IgD-negative memory B cell (primary cell): ENCODE data around the gene CACNA1G. TPM values are rescaled to one million over a fixed set of nuclear protein-coding genes. Genes with fewer than 3 reads are reported as not detected.
A peak's percentile ranks its signal among the peaks of the same experiment; 100 is the strongest.

ENCODE experiments used
- H3K27ac Mint-ChIP-seq, 3 donors: one replicate each; pipeline ENCODE4 v1.8.0; 2020 to 2022; ENCODE audit warnings: mild to moderate bottlenecking in 3 of 3, mixed read lengths in 3 of 3, moderate library complexity in 1 of 3
- H3K27me3 Mint-ChIP-seq: one replicate; pipeline ENCODE4 v1.8.0; 2021; ENCODE audit warnings: mixed read lengths
- H3K36me3 Mint-ChIP-seq: one replicate; pipeline ENCODE4 v1.8.0; 2020; ENCODE audit warnings: mild to moderate bottlenecking, mixed read lengths
- H3K4me1 Mint-ChIP-seq, 3 donors: one replicate each; pipeline ENCODE4 v1.8.0; 2020 to 2022; ENCODE audit warnings: mixed read lengths in 3 of 3, mild to moderate bottlenecking in 1 of 3
- H3K4me3 Mint-ChIP-seq, 4 donors: one replicate each; pipeline ENCODE4 v1.8.0; 2020 to 2022; ENCODE audit warnings: mild to moderate bottlenecking in 4 of 4, mixed read lengths in 4 of 4, moderate library complexity in 3 of 4
- H3K9me3 Mint-ChIP-seq, 3 donors: one replicate each; pipeline ENCODE4 v1.8.0; 2020 to 2021; ENCODE audit warnings: mixed read lengths in 3 of 3, mild to moderate bottlenecking in 1 of 3
- polyA plus RNA-seq: library from polyadenylated mRNA; unstranded; fragments of 300-500 nt; fragmentation: Illumina TruSeq; gene quantifications from one replicate; pipeline ENCODE4 v1.2.3, GENCODE V29; 2021

CACNA1G gene
- polyA plus RNA-seq, 1 donor from 2014 or later = not detected

- Mint-ChIP-seq H3K4me3 (no peak overlapping the region), H3K27ac (no peak overlapping the region), H3K36me3 (peaks cover 3% of the 10 kb centered on the region), H3K4me1 (peaks cover 0 to 3% (median 0%) of the 10 kb centered on the region in 3 donors), H3K27me3 (no peaks in the 10 kb centered on the region), H3K9me3 (peaks cover 2 to 4% (median 3%) of the 10 kb centered on the region in 3 donors)
These were observed 88.8 kb downstream of the CACNA1G start for GRCh38 chr17:50649042-50649908.

- Mint-ChIP-seq H3K27me3 (no peaks in the 10 kb centered on the region), H3K36me3 (peaks cover 3% of the 10 kb centered on the region), H3K27ac (no peak overlapping the region), H3K9me3 (peaks cover 2 to 4% (median 3%) of the 10 kb centered on the region in 3 donors), H3K4me3 (peak overlapping the region in 1 of 4 donors; percentile 1), H3K4me1 (no peaks in the 10 kb centered on the region)
These were observed 91.1 kb downstream of the CACNA1G start for GRCh38 chr17:50651661-50652060.

- Mint-ChIP-seq H3K27ac (no peak overlapping the region), H3K27me3 (peaks cover 1% of the 10 kb centered on the region), H3K4me3 (no peak overlapping the region), H3K9me3 (peaks cover 0 to 4% (median 0%) of the 10 kb centered on the region in 3 donors), H3K4me1 (no peaks in the 10 kb centered on the region), H3K36me3 (peaks cover 5% of the 10 kb centered on the region)
These were observed 93.2 kb downstream of the CACNA1G start for GRCh38 chr17:50653738-50654137.

- Mint-ChIP-seq H3K4me1 (no peaks in the 10 kb centered on the region), H3K27me3 (peaks cover 3% of the 10 kb centered on the region), H3K9me3 (no peaks in the 10 kb centered on the region), H3K4me3 (no peak overlapping the region), H3K27ac (no peak overlapping the region), H3K36me3 (peaks cover 5% of the 10 kb centered on the region)
These were observed 96.0 kb downstream of the CACNA1G start for GRCh38 chr17:50656509-50656908.

- H3K9me3 Mint-ChIP-seq = no peaks in the 10 kb centered on the region
- no peak overlapping the region for H3K4me3 Mint-ChIP-seq
- H3K4me1 Mint-ChIP-seq = no peaks in the 10 kb centered on the region
- no peak overlapping the region for H3K27ac Mint-ChIP-seq
- peaks cover 2% of the 10 kb centered on the region for H3K36me3 Mint-ChIP-seq
- H3K27me3 Mint-ChIP-seq = peaks cover 3% of the 10 kb centered on the region
These were observed 96.5 kb downstream of the CACNA1G start for GRCh38 chr17:50657054-50657453.

- no peaks in the 10 kb centered on the region for H3K4me1 Mint-ChIP-seq
- H3K27me3 Mint-ChIP-seq = peaks cover 3% of the 10 kb centered on the region
- H3K4me3 Mint-ChIP-seq = no peak overlapping the region
- peaks cover 2% of the 10 kb centered on the region for H3K36me3 Mint-ChIP-seq
- no peaks in the 10 kb centered on the region for H3K9me3 Mint-ChIP-seq
- H3K27ac Mint-ChIP-seq = no peak overlapping the region
These were observed 97.1 kb downstream of the CACNA1G start for GRCh38 chr17:50657627-50658026.

GRCh38 chr17:50658616-50659015, 98.1 kb downstream of the CACNA1G start:
- Mint-ChIP-seq H3K27ac (no peak overlapping the region), H3K4me1 (no peaks in the 10 kb centered on the region), H3K36me3 (peaks cover 2% of the 10 kb centered on the region), H3K4me3 (no peak overlapping the region), H3K27me3 (peaks cover 5% of the 10 kb centered on the region), H3K9me3 (no peaks in the 10 kb centered on the region)

GRCh38 chr17:50659179-50659578, 98.7 kb downstream of the CACNA1G start:
- Mint-ChIP-seq H3K4me3 (no peak overlapping the region), H3K9me3 (no peaks in the 10 kb centered on the region), H3K27me3 (peaks cover 5% of the 10 kb centered on the region), H3K4me1 (no peaks in the 10 kb centered on the region), H3K36me3 (peaks cover 2% of the 10 kb centered on the region), H3K27ac (no peak overlapping the region)

GRCh38 chr17:50660042-50660886, 99.7 kb downstream of the CACNA1G start:
- no peaks in the 10 kb centered on the region for H3K4me1 Mint-ChIP-seq
- H3K9me3 Mint-ChIP-seq = no peaks in the 10 kb centered on the region
- H3K4me3 Mint-ChIP-seq = no peak overlapping the region
- no peak overlapping the region for H3K27ac Mint-ChIP-seq
- H3K27me3 Mint-ChIP-seq = peaks cover 5% of the 10 kb centered on the region
- H3K36me3 Mint-ChIP-seq = peaks cover 2% of the 10 kb centered on the region

GRCh38 chr17:50660887-50661345, 100.4 kb downstream of the CACNA1G start:
- no peaks in the 10 kb centered on the region for H3K9me3 Mint-ChIP-seq
- H3K4me1 Mint-ChIP-seq = no peaks in the 10 kb centered on the region
- peaks cover 2% of the 10 kb centered on the region for H3K36me3 Mint-ChIP-seq
- no peak overlapping the region for H3K4me3 Mint-ChIP-seq
- H3K27ac Mint-ChIP-seq = no peak overlapping the region
- H3K27me3 Mint-ChIP-seq = peaks cover 6% of the 10 kb centered on the region

- H3K4me1 Mint-ChIP-seq = no peaks in the 10 kb centered on the region
- H3K9me3 Mint-ChIP-seq = no peaks in the 10 kb centered on the region
- H3K27me3 Mint-ChIP-seq = peaks cover 6% of the 10 kb centered on the region
- H3K36me3 Mint-ChIP-seq = peaks cover 2% of the 10 kb centered on the region
- H3K4me3 Mint-ChIP-seq = no peak overlapping the region
- H3K27ac Mint-ChIP-seq = no peak overlapping the region
These were observed 100.8 kb downstream of the CACNA1G start for GRCh38 chr17:50661348-50661747.

GRCh38 chr17:50661795-50662391, 101.4 kb downstream of the CACNA1G start:
- Mint-ChIP-seq H3K4me3 (no peak overlapping the region), H3K36me3 (peaks cover 2% of the 10 kb centered on the region), H3K27ac (no peak overlapping the region), H3K27me3 (peaks cover 6% of the 10 kb centered on the region), H3K4me1 (no peaks in the 10 kb centered on the region), H3K9me3 (peaks cover 0 to 2% (median 0%) of the 10 kb centered on the region in 3 donors)

- Mint-ChIP-seq H3K4me1 (no peaks in the 10 kb centered on the region), H3K27ac (no peak overlapping the region), H3K27me3 (peaks cover 6% of the 10 kb centered on the region), H3K4me3 (peak overlapping the region in 1 of 4 donors; percentile 39), H3K36me3 (peaks cover 2% of the 10 kb centered on the region), H3K9me3 (peaks cover 0 to 2% (median 0%) of the 10 kb centered on the region in 3 donors)
These were observed 102.2 kb downstream of the CACNA1G start for GRCh38 chr17:50662632-50663225.

- no peaks in the 10 kb centered on the region for H3K4me1 Mint-ChIP-seq
- H3K27ac Mint-ChIP-seq = no peak overlapping the region
- H3K36me3 Mint-ChIP-seq = no peaks in the 10 kb centered on the region
- peaks cover 5% of the 10 kb centered on the region for H3K27me3 Mint-ChIP-seq
- H3K9me3 Mint-ChIP-seq = peaks cover 0 to 2% (median 0%) of the 10 kb centered on the region in 3 donors
- H3K4me3 Mint-ChIP-seq = no peak overlapping the region
These were observed 103.4 kb downstream of the CACNA1G start for GRCh38 chr17:50663812-50664374.
